SK-N-SH (cell line): ENCODE data around the gene ARHGEF1.

Source experiments
- TF ChIP-seq, protein P1 (sequence below): fragments of 200-600 bp; sonication (generic); IDR thresholded peaks from 2 replicates; pipeline ENCODE4 v1.6.1; 2017; ENCODE audit warnings: antibody characterized with exemption, mild to moderate bottlenecking, moderate library complexity
- TF ChIP-seq, protein P2 (sequence below): IDR thresholded peaks from 2 replicates; pipeline ENCODE4 v1.6.1; 2012; ENCODE audit warnings: mild to moderate bottlenecking, low read depth, low read length, moderate library complexity

DNA sequence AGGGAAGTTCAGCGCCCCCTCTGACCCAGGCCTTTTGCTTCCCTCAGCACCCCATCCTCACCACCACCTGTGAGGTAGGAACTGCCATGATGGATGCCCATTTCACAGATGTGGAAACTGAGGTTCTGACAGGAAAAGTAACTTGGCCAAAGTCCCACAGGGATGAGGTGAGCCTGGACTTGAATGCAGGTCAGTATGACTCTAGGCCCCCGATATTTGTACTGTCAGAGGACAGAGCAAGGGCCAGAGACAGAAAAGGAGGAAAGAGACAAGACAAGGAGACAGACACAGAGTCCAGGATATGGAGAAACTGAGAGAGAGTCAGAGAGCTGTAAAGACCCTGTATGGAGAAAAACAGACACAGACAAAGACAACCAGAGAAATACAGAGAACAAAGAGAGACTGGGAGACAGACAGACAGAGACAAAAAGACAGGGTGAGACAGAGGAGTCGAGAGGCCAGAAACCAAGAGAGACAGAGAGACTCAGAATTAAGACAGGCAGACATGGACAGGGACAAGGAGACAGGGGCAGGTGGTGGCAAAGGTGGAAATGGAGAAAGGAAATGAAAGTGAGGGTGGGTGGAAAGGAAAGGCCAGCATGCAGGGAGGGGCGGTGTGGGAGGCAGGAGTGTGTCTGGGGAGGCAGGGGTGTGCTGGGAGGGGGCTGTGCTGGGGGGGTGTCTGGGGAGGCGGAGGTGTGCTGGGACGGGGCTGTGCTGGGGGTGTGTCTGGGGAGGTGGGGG, 40.2 kb downstream of the ARHGEF1 start:
- TF ChIP-seq, protein P1, sequence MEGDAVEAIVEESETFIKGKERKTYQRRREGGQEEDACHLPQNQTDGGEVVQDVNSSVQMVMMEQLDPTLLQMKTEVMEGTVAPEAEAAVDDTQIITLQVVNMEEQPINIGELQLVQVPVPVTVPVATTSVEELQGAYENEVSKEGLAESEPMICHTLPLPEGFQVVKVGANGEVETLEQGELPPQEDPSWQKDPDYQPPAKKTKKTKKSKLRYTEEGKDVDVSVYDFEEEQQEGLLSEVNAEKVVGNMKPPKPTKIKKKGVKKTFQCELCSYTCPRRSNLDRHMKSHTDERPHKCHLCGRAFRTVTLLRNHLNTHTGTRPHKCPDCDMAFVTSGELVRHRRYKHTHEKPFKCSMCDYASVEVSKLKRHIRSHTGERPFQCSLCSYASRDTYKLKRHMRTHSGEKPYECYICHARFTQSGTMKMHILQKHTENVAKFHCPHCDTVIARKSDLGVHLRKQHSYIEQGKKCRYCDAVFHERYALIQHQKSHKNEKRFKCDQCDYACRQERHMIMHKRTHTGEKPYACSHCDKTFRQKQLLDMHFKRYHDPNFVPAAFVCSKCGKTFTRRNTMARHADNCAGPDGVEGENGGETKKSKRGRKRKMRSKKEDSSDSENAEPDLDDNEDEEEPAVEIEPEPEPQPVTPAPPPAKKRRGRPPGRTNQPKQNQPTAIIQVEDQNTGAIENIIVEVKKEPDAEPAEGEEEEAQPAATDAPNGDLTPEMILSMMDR = no peak
- TF ChIP-seq, protein P2, sequence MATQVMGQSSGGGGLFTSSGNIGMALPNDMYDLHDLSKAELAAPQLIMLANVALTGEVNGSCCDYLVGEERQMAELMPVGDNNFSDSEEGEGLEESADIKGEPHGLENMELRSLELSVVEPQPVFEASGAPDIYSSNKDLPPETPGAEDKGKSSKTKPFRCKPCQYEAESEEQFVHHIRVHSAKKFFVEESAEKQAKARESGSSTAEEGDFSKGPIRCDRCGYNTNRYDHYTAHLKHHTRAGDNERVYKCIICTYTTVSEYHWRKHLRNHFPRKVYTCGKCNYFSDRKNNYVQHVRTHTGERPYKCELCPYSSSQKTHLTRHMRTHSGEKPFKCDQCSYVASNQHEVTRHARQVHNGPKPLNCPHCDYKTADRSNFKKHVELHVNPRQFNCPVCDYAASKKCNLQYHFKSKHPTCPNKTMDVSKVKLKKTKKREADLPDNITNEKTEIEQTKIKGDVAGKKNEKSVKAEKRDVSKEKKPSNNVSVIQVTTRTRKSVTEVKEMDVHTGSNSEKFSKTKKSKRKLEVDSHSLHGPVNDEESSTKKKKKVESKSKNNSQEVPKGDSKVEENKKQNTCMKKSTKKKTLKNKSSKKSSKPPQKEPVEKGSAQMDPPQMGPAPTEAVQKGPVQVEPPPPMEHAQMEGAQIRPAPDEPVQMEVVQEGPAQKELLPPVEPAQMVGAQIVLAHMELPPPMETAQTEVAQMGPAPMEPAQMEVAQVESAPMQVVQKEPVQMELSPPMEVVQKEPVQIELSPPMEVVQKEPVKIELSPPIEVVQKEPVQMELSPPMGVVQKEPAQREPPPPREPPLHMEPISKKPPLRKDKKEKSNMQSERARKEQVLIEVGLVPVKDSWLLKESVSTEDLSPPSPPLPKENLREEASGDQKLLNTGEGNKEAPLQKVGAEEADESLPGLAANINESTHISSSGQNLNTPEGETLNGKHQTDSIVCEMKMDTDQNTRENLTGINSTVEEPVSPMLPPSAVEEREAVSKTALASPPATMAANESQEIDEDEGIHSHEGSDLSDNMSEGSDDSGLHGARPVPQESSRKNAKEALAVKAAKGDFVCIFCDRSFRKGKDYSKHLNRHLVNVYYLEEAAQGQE = no peak
